GM10266 (cell line): Measurements from ENCODE around the gene UPF3A.

ENCODE experiments used
- DNase-seq: peaks from one replicate; pipeline ENCODE4 v3.0.0; 2012; ENCODE audit errors: extremely low spot score
- CTCF ChIP-seq: IDR thresholded peaks from 2 replicates; pipeline ENCODE4 v1.5.1; 2012; ENCODE audit warnings: mild to moderate bottlenecking, low read depth; ENCODE audit not compliant: control insufficient read depth, insufficient read depth; ENCODE audit errors: missing control alignments

Gene UPF3A

GRCh38 chr13:114275304-114275703 lies 6.1 kb upstream of the UPF3A start:
- DNase-seq = no peak
- TF ChIP-seq CTCF = no peak

- DNase-seq = no peak
- TF ChIP-seq CTCF = no peak
Measured at GRCh38 chr13:114279146-114279545, 2.3 kb upstream of the UPF3A start.

- no peak for TF ChIP-seq CTCF
- no peak for DNase-seq
Measured at GRCh38 chr13:114279758-114280355, 1.5 kb upstream of the UPF3A start.

- peak; percentile 80 for DNase-seq
- TF ChIP-seq CTCF = no peak
Measured at GRCh38 chr13:114282041-114282670, 755 bp downstream of the UPF3A start.

GRCh38 chr13:114283576-114283975 lies 2.2 kb downstream of the UPF3A start:
- no peak for DNase-seq
- no peak for TF ChIP-seq CTCF

- no peak for TF ChIP-seq CTCF
Measured at GRCh38 chr13:114284680-114285079, 3.3 kb downstream of the UPF3A start.

GRCh38 chr13:114285166-114285808 lies 3.9 kb downstream of the UPF3A start:
- no peak for TF ChIP-seq CTCF
- no peak for DNase-seq

More at GRCh38 chr13:114284680-114285079, 3.3 kb downstream of the UPF3A start:
- DNase-seq = no peak
